Epidermal melanocyte (primary cell): Measurements from ENCODE around the gene AK1.

ENCODE experiments used
- DNase-seq: peaks from one replicate; pipeline ENCODE4 v3.0.0; 2011; ENCODE audit warnings: low spot score; ENCODE audit not compliant: insufficient read length

The AK1 gene

DNA sequence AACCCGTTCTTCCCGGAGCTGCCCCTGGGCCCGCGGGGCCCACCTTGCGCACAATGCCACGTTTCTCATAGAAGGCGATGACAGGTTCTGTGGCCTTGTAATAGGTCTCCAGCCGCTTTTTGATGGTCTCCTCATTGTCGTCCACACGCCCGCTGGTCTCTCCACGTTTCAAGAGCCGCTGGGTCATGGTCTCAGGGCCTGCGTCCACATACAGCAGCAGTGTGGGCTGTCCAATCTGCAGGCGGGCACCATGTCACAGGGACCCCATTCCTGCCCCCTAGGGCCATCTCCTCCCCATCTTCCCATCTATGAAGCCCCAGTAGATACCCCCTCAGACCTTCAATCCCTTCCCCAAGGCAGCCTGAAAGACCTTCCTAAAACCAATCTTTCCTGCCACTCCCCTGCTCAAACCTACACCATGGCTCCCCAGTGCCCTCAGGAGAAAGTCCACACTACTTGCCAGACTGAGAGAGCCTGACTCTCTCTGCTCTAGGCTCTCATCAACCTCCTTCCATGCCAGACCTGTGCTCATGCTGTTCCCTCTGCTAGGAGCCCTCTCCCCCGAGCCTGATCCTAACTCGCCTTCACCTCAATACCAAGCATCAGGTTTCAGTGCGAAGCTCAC, 9.1 kb downstream of the AK1 start:
- DNase-seq: no peak

DNA sequence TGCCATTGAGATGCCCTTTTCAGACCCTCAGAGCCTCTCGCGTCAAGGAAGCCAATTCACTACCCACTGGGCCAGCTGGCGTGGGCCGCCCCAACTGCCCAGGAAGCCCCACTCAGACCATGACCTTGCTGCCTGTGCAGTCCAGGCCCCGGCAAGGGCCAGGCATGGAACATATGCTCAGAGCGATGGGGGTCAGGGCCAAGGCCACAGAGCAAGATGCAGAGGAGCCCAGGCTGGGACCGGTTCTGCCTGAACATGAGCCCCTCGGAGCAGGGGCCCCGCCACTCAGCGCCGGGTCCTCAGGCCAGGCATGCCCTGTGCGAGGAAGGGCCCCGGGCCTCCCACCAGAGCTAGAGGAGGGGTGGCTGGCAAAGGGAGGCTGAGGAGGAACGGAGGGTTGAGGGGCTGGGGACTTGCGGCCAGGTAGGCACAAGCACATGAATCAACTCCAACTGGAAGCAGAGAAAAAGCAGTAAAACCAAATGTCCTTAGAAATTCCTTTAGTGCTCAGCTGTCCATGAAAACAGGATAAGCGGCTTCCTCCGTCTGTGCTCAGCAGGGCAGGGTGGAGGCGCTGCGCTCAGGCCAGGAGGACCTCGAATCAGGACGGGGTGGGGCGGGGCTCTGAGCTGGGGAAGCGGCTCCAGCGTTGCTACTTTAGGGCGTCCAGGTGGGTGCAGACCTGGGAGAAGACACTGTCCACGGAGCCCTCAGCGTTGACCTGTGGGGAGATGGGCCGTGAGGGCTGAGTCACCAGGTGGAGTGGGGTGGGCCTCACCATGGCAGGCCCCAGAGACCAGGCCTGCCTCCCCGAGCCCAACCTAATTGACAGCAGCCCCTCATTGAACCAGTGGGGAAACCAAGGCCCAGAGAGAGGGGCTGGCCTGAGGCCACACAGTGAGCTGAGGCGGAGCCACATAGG, 9.9 kb downstream of the AK1 start:
- no peak for DNase-seq

DNA sequence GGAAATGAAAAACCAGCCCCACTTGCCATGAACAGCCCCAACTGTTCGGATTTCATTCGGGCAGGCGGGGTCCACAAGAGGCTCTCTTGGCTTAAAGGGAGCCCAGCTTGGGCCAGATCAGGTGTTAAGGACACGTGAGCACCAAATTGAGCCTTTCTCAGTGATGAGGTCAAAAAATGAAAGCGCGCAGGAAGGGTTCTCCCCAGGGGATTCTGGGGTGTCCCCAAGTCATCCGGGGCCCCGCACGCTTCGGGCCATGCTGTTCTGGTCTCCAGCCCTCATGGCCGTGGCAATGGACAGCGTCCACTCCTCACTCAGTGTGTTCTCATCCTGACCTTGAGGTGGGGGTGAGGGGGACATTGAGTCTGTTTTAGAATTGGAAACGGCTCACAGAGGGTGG, 10.9 kb downstream of the AK1 start:
- DNase-seq: no peak

- DNase-seq: no peak
Observed at GRCh38 chr9:127865645-127866464, 11.6 kb downstream of the AK1 start.

DNA sequence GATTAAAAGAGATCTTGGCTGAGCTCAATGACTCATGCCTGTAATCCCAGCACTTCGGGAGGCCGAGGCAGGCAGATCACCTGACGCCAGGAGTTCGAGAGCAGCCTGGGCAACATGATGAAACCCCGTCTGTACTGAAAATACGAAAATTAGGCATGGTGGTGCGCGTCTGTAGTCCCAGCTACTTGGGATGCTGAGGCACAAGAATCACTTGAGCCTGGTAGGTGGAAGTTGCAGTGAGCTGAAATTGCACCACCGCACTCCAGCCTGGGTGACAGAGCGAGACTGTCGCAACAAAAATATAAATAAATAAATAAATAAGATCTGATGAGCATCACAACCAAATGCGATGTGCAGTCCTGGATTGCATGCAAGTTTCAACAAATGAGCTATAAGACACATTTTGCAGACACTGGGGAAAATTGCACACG, 14.3 kb downstream of the AK1 start:
- DNase-seq: no peak

DNA sequence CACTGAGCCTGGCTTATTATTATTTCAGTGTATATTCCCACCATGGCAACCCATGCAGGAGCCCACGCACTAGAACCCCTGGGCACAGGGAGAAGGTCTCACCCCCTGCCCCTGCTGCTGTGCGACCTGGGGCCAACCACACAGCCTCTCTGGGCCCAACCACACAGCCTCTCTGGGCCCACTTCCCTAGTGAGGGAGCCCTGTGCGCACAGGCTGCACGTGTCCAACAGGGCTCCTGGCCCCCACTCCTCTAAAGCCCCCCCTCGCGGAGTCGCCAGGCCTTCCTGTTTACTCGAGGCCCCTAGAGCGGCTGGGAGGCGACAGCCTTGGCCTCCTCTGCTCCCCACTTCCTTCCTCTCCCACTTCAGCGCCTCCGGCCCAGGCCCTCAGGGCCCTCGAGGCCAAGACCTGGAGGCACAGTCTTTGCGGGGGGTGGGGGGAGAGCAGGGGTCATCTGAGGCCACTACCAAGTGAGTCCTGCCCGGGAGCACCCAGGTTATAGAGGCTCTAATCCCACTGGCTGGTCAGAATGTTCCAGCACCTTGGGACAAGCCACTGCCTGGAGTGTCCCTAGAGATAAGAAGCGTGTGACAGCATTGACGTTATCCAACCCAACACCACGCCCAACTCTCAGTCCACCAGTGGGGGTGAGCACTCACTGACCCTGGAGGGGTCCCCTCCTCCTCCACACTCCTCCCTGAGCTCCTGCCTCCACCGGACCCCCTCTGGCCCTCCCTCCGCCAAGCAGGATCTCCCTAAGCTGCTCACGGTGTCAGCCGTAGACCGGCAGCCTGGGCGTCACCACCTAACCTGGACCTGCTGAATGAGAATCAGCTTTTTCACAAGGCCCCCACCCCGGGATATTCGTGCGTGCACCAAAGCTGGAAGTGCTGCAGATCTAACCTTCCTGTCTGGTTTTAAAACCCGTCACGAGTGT, 15.1 kb downstream of the AK1 start:
- no peak for DNase-seq

- DNase-seq: no peak
Observed at GRCh38 chr9:127860779-127861178, 16.7 kb downstream of the AK1 start.

DNA sequence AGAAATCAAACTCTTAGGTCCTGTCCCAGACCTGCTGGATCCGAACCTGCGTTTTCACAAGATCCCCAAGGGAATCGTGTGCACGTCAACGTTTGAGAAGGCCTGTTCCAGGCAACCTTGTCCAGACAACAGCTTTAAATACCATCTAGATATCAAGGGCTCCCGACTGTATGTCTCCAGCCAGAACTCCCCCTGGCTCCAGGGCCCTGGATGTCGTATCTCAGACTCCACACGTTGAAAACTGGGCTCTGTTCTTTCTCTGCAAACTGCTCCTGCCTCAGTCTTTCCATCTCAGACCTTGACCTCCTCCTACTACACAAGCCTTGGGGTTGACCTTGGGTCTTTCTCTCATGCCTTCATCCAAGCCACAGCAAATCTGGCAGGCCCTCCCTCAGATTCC, 17.2 kb downstream of the AK1 start:
- no peak for DNase-seq

DNA sequence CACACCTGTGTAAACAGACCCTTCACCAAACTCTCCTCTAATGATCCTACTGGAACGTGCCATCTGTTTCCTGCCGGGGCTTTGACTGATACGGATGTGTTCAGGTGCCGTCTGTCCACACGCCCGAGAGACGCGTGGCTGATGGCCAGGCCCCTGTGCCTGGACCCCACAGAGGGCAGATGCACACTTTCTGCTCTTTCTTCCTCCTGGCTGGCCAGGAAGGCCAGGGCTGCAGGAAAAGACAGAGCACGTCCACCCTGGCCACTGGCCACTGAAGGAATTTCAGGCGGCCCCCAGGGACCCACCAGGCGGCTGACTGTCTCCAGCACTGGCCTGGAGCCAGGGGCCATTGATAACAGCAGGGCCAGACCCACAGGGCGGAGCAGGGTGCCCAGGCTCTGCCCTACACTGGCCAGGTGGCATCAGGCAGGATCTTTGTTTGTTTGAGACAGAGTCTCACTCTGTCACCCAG, 19.4 kb downstream of the AK1 start:
- DNase-seq: no peak

GRCh38 chr9:127857278-127857677, 20.2 kb downstream of the AK1 start:
- DNase-seq: no peak

- DNase-seq: no peak
Observed at GRCh38 chr9:127856729-127857116, 20.8 kb downstream of the AK1 start.

DNA sequence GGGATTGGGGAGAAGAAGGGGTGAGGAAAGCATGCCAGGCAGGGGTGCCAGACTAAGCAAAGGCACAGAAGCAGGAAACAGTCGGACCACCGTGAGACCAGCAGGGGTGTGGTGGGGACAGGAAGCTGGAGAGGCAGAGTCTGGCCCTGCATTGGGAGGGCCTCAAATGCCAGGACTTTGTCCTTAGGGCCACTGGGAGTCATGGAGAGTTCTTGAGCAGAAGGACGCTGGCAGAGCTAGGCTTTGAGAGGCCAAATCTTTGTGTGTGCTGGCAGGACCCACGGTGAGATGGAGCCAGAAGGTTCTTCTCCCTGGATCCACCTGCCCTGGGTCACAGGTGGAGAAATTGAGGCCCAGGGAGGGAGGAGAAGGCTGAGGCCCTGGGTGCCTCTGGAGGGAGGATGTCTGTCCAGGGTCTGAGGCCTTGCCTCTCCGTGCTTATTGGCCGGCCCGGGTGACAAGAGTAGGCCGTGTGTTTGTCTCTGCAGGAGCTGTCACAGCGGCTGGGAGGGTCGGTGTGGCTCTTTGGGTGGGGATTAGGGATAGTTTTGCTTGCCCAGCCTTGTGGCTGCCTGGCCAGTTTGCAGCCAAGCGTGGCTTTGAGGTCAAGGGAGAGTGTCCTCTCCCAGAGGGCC, 21.3 kb downstream of the AK1 start:
- DNase-seq: no peak

DNA sequence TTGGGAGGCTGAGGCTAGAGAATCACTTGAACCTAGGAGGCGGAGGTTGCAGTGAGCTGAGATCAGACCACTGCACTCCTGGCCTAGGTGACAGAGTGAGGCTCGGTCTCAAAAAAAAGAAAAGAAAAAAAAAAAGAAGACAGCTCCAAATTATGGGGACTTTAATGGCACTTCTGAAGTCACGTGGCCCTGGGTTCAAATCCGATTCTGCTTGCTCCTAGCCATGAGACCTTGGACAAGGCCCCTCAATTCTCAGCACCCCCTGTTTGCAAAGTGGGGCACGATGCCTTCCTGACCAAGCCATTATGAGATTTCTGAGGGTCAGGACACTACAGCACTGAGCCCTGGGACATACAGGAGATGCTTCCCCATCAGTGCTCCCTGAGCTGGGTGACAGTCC, 22.0 kb downstream of the AK1 start:
- no peak for DNase-seq

DNA sequence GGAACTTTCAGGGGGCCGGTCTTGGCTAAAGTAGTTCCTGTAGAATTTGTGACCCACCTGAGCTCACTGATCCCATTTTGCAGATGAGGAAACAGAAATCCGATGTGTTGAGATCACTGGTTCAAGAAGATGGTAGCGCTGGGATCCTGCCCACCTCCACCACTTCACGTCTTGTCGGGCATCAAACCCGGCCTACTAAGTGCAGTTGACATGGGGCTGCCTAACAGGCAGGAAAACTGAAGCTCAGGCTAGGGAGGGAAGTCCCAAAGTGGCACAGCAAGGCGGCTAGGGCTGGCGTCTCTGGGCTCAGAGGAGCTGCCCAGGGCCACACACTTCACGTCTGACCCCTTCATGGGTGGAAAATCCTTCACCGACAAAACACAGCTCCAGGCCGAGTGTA, 22.5 kb downstream of the AK1 start:
- DNase-seq: no peak

- peak; percentile 63 for DNase-seq
Observed at GRCh38 chr9:127854184-127854806, 23.2 kb downstream of the AK1 start, which contains the start of gene ENG. Gene ENG (minus strand): TSS chr9:127854658. CDS start chr9:127854355, 303 bp downstream.

- DNase-seq: peak; percentile 75
Observed at GRCh38 chr9:127853312-127854183, 23.9 kb downstream of the AK1 start.

- no peak for DNase-seq
Observed at GRCh38 chr9:127852829-127853228, 24.6 kb downstream of the AK1 start.

DNA sequence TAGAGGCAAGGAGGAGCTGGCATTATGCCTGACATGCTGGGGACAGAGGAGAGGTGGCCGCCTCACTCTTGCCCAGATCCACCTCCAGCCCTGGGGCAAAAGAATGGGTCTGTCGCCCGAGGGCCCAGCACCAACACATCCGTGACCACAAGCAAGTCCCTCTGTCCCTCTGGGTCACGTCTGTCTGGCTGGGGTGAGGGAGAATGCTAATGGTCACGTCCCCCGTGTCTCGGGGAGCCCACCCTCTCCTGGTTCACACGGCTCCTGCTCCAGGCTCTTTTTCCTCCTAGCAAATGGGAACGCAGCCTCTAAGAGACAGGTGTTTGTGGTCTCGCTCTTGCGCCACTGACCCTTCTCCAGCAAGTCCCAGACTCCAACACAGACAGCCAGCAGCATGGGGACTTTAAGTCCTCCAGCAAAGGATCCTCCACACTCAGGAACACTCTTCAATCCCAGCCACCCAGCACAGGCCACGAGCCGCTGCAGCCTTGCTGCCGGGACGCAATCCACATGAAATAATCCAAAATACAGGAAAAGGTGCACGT, 27.1 kb downstream of the AK1 start:
- DNase-seq: no peak
